Liver (tissue), 9 donors: ENCODE data around the gene TXN2. TPM values are rescaled to one million over a fixed set of nuclear protein-coding genes. Genes with fewer than 3 reads are reported as not detected.

Experiments
- DNase-seq: peaks from one replicate; pipeline ENCODE4 v3.0.0-alpha.2; 2017; ENCODE audit warnings: low spot score
- H3K27ac ChIP-seq, 2 donors: one replicate each; pipeline ENCODE4 v1.7.0; 2013; ENCODE audit warnings: inconsistent platforms in 2 of 2, low read length in 2 of 2, control low read depth in 1 of 2, low read depth in 1 of 2, mild to moderate bottlenecking in 1 of 2
- H3K27me3 ChIP-seq, 4 donors: one replicate each; pipeline versions ENCODE4 v1.6.1 to v1.7.0; 2013; ENCODE audit warnings: low read length in 3 of 4, inconsistent platforms in 1 of 4, mild to moderate bottlenecking in 1 of 4, moderate library complexity in 1 of 4; ENCODE audit not compliant: control insufficient read depth in 4 of 4, insufficient read depth in 4 of 4
- H3K36me3 ChIP-seq, 4 donors: one replicate each; pipeline versions ENCODE4 v1.6.1 to v1.7.0; 2013; ENCODE audit warnings: low read length in 3 of 4, mild to moderate bottlenecking in 3 of 4, low read depth in 1 of 4, moderate library complexity in 1 of 4; ENCODE audit not compliant: control insufficient read depth in 4 of 4, insufficient read depth in 3 of 4
- H3K4me1 ChIP-seq, 4 donors: one replicate each; pipeline versions ENCODE4 v1.6.1 to v1.7.0; 2013; ENCODE audit warnings: low read length in 3 of 4, mild to moderate bottlenecking in 3 of 4, moderate library complexity in 1 of 4; ENCODE audit not compliant: control insufficient read depth in 4 of 4, insufficient read depth in 4 of 4
- H3K4me3 ChIP-seq, 3 donors: one replicate each; pipeline versions ENCODE4 v1.6.1 to v1.7.0; 2013; ENCODE audit warnings: low read length in 3 of 3, control low read depth in 1 of 3, low read depth in 1 of 3, mild to moderate bottlenecking in 1 of 3
- H3K9ac ChIP-seq, 2 donors: one replicate each; pipeline ENCODE4 v1.7.0; 2013; ENCODE audit warnings: low read length in 2 of 2, mild to moderate bottlenecking in 2 of 2, moderate library complexity in 2 of 2, control low read depth in 1 of 2, low read depth in 1 of 2
- H3K9me3 ChIP-seq, 4 donors: one replicate each; pipeline versions ENCODE4 v1.6.1 to v1.7.0; 2013; ENCODE audit warnings: low read length in 3 of 4; ENCODE audit not compliant: control insufficient read depth in 4 of 4
- ATF3 ChIP-seq: IDR thresholded peaks from 2 replicates; pipeline ENCODE4 v1.6.1; 2016; ENCODE audit warnings: antibody characterized with exemption
- CTCF ChIP-seq: fragments of 150-350 bp; IDR thresholded peaks from 2 replicates; pipeline ENCODE4 v1.5.1; 2017; ENCODE audit warnings: improper control_type of control experiment, low read depth, low read length; ENCODE audit not compliant: missing input control
- EGR1 ChIP-seq, 2 donors: IDR thresholded peaks; 2 replicates each; pipeline ENCODE4 v1.6.1; 2016 to 2018; ENCODE audit warnings: antibody characterized with exemption in 2 of 2, low read depth in 2 of 2
- FOXA2 ChIP-seq: IDR thresholded peaks from 2 replicates; pipeline ENCODE4 v1.6.1; 2016; ENCODE audit warnings: antibody characterized with exemption
- GABPA ChIP-seq, 2 donors: IDR thresholded peaks in 1 of 2; conservative IDR thresholded peaks in 1 of 2; 2 replicates each; pipeline ENCODE4 v1.6.1; 2016; ENCODE audit warnings: antibody characterized with exemption in 2 of 2, mild to moderate bottlenecking in 1 of 2, moderate library complexity in 1 of 2
- HNF4A ChIP-seq, 2 donors: conservative IDR thresholded peaks; 2 replicates each; pipeline ENCODE4 v1.6.1; 2016; ENCODE audit warnings: antibody characterized with exemption in 2 of 2, mild to moderate bottlenecking in 2 of 2
- HNF4G ChIP-seq: IDR thresholded peaks from 2 replicates; pipeline ENCODE4 v1.6.1; 2016; ENCODE audit warnings: antibody characterized with exemption
- JUND ChIP-seq, 2 donors: IDR thresholded peaks; 2 replicates each; pipeline ENCODE4 v1.6.1; 2016; ENCODE audit warnings: antibody characterized with exemption in 2 of 2
- MAX ChIP-seq: IDR thresholded peaks from 2 replicates; pipeline ENCODE4 v1.6.1; 2016; ENCODE audit warnings: antibody characterized with exemption
- NR2F2 ChIP-seq: IDR thresholded peaks from 2 replicates; pipeline ENCODE4 v1.6.1; 2016; ENCODE audit warnings: antibody characterized with exemption
- RAD21 ChIP-seq, 2 donors: IDR thresholded peaks; 2 replicates each; pipeline ENCODE4 v1.6.1; 2016; ENCODE audit warnings: antibody characterized with exemption in 2 of 2, mild to moderate bottlenecking in 2 of 2
- REST ChIP-seq: IDR thresholded peaks from 2 replicates; pipeline ENCODE4 v1.6.1; 2016; ENCODE audit warnings: antibody characterized with exemption, mild to moderate bottlenecking
- RXRA ChIP-seq, 2 donors: IDR thresholded peaks; 2 replicates each; pipeline ENCODE4 v1.6.1; 2017 to 2018; ENCODE audit warnings: antibody characterized with exemption in 2 of 2, mild to moderate bottlenecking in 1 of 2
- SP1 ChIP-seq: IDR thresholded peaks from 2 replicates; pipeline ENCODE4 v1.6.1; 2018; ENCODE audit warnings: antibody characterized with exemption, mild to moderate bottlenecking
- TAF1 ChIP-seq: conservative IDR thresholded peaks from 2 replicates; pipeline ENCODE4 v1.6.1; 2016; ENCODE audit warnings: antibody characterized with exemption, mild to moderate bottlenecking
- YY1 ChIP-seq: IDR thresholded peaks from 2 replicates; pipeline ENCODE4 v1.6.1; 2016; ENCODE audit warnings: antibody characterized with exemption, mild to moderate bottlenecking
- ZBTB33 ChIP-seq: IDR thresholded peaks from 2 replicates; pipeline ENCODE4 v1.6.1; 2016; ENCODE audit warnings: antibody characterized with exemption
- WGBS: extraction: QIAGEN DNeasy Blood & Tissue Kit; methylation state at CpG from one replicate; pipeline ENCODE4 v1.1.7; 2013; 5-methylcytosine and 5-hydroxymethylcytosine counted together
- polyA plus RNA-seq, 2 donors: library from polyadenylated mRNA; stranded (reverse) in 1 of 2; unstranded in 1 of 2; fragments of 200-250 nt in 1 of 2; fragments of >200 nt in 1 of 2; fragmentation: Nextera tagmentation in 1 of 2; extraction: Ambion mirVana in 1 of 2; gene quantifications; one replicate each; pipeline versions ENCODE4 v1.2.1 to v1.2.3, GENCODE V29; 2013 to 2015
- total RNA-seq, 2 donors: library from RNA; depleted of rRNA; stranded (reverse); fragments of >200 nt; gene quantifications; one replicate each; pipeline ENCODE4 v1.2.3, GENCODE V29; 2014
- donor health status: healthy.
- donor health status: healthy.
- donor health status: healthy.
- donor health status: healthy.
- donor health status: healthy.

TXN2 gene
- total and polyA plus RNA-seq, 4 donors, result 27.5 to 154 (median 73.4) TPM

GRCh38 chr22:36514766-36515165 lies 33.3 kb upstream of the TXN2 start:
- Histone ChIP-seq H3K27me3 (no peaks in the 10 kb centered on the region), H3K9ac (no peak overlapping the region), H3K27ac (no peak overlapping the region), H3K4me1 (no peaks in the 10 kb centered on the region), H3K9me3 (no peaks in the 10 kb centered on the region), H3K36me3 (peaks cover 11 to 91% (median 81%) of the 10 kb centered on the region in 4 donors), H3K4me3 (no peak overlapping the region)
- DNase-seq, result no peak
- TF ChIP-seq HNF4G (no peak), NR2F2 (no peak), HNF4A (conservative IDR thresholded peaks at IDR 0.05) (no peak), GABPA (IDR thresholded peaks at IDR 0.05 in 1 of 2, conservative IDR thresholded peaks at IDR 0.05 in 1 of 2) (no peak), TAF1 (no peak), YY1 (no peak), RXRA (IDR thresholded peaks at IDR 0.05) (no peak), JUND (IDR thresholded peaks at IDR 0.05) (no peak), RAD21 (IDR thresholded peaks at IDR 0.05) (no peak), REST (no peak), CTCF (no peak), SP1 (no peak), ZBTB33 (no peak), EGR1 (IDR thresholded peaks at IDR 0.05; ENCODE audit: low read depth in 2 of 2) (no peak)
- 85% methylated on average over 1 of the region's 1 CpG for WGBS

GRCh38 chr22:36512991-36513390 lies 31.6 kb upstream of the TXN2 start:
- Histone ChIP-seq H3K4me1 (no peaks in the 10 kb centered on the region), H3K4me3 (no peak overlapping the region), H3K9me3 (no peaks in the 10 kb centered on the region), H3K27me3 (no peaks in the 10 kb centered on the region), H3K9ac (no peak overlapping the region), H3K27ac (no peak overlapping the region), H3K36me3 (peaks cover 10 to 73% (median 65%) of the 10 kb centered on the region in 4 donors)
- no peak for TF ChIP-seq JUND (IDR thresholded peaks at IDR 0.05)
- TF ChIP-seq TAF1, result no peak
- no peak for TF ChIP-seq NR2F2
- no peak for TF ChIP-seq YY1
- no peak for TF ChIP-seq ATF3
- TF ChIP-seq GABPA (IDR thresholded peaks at IDR 0.05 in 1 of 2, conservative IDR thresholded peaks at IDR 0.05 in 1 of 2), result no peak
- no peak for TF ChIP-seq MAX
- TF ChIP-seq EGR1 (IDR thresholded peaks at IDR 0.05; ENCODE audit: low read depth in 2 of 2), result no peak
- TF ChIP-seq RAD21 (IDR thresholded peaks at IDR 0.05), result no peak
- no peak for TF ChIP-seq FOXA2
- no peak for DNase-seq
- WGBS, result 77% methylated on average over 4 of the region's 4 CpGs
